ENCODE results near the gene KCNMA1.

Gene KCNMA1

GRCh38 chr10:77016278-77016815 lies 621.3 kb downstream of the KCNMA1 start:
- Histone ChIP-seq H3K27ac (ENCODE audit: low read depth, low read length) (no peak overlapping the region), H3F3A (ENCODE audit: insufficient read depth) (no peaks in the 10 kb centered on the region), H3K9ac (ENCODE audit: low read length) (no peak overlapping the region), H3K9me2 (replicated peaks; ENCODE audit: insufficient read depth, low read length) (no peaks in the 10 kb centered on the region), H3K36me3 (ENCODE audit: low read length) (no peaks in the 10 kb centered on the region), H3K4me2 (ENCODE audit: low read depth, low read length, poor library complexity, severe bottlenecking) (no peak overlapping the region), H3K27me3 (ENCODE audit: low read length) (no peaks in the 10 kb centered on the region), H3K4me3 (ENCODE audit: insufficient read depth, low read length, poor library complexity, severe bottlenecking) (no peak overlapping the region), H3K9me3 (ENCODE audit: insufficient read depth, low read length) (no peaks in the 10 kb centered on the region), H3K79me2 (ENCODE audit: insufficient read depth, low read length) (no peaks in the 10 kb centered on the region), H4K20me1 (ENCODE audit: low read depth, low read length) (no peaks in the 10 kb centered on the region), H2AFZ (ENCODE audit: low read depth, low read length, severe bottlenecking) (no peak overlapping the region)
- TF ChIP-seq CTCF (IDR thresholded peaks at IDR 0.05; ENCODE audit: insufficient read depth, low read length, poor library complexity, severe bottlenecking) (no peak), EZH2phosphoT487 (conservative IDR thresholded peaks at IDR 0.05; ENCODE audit: low read length) (no peak)

- no peak overlapping the region for H2AFZ ChIP-seq (ENCODE audit: low read depth, low read length, severe bottlenecking)
- H3K9ac ChIP-seq (ENCODE audit: low read length): no peak overlapping the region
- H3K9me3 ChIP-seq (ENCODE audit: insufficient read depth, low read length): no peaks in the 10 kb centered on the region
- no peak overlapping the region for H3K27ac ChIP-seq (ENCODE audit: low read depth, low read length)
- no peaks in the 10 kb centered on the region for H3K9me2 ChIP-seq (replicated peaks; ENCODE audit: insufficient read depth, low read length)
- H3K4me3 ChIP-seq (ENCODE audit: insufficient read depth, low read length, poor library complexity, severe bottlenecking): no peak overlapping the region
- no peaks in the 10 kb centered on the region for H4K20me1 ChIP-seq (ENCODE audit: low read depth, low read length)
- H3K4me2 ChIP-seq (ENCODE audit: low read depth, low read length, poor library complexity, severe bottlenecking): no peak overlapping the region
- H3F3A ChIP-seq (ENCODE audit: insufficient read depth): no peaks in the 10 kb centered on the region
- TF ChIP-seq CTCF (IDR thresholded peaks at IDR 0.05; ENCODE audit: insufficient read depth, low read length, poor library complexity, severe bottlenecking) (no peak), EZH2phosphoT487 (conservative IDR thresholded peaks at IDR 0.05; ENCODE audit: low read length) (no peak)
- H3K36me3 ChIP-seq (ENCODE audit: low read length): no peaks in the 10 kb centered on the region
- no peaks in the 10 kb centered on the region for H3K79me2 ChIP-seq (ENCODE audit: insufficient read depth, low read length)
- no peaks in the 10 kb centered on the region for H3K27me3 ChIP-seq (ENCODE audit: low read length)
Measured at GRCh38 chr10:77015360-77015759, 622.2 kb downstream of the KCNMA1 start.

- H3K36me3 ChIP-seq (ENCODE audit: low read length): no peaks in the 10 kb centered on the region
- no peak overlapping the region for H2AFZ ChIP-seq (ENCODE audit: low read depth, low read length, severe bottlenecking)
Measured at GRCh38 chr10:77012812-77013500, 624.7 kb downstream of the KCNMA1 start.

More at GRCh38 chr10:77012812-77013500, 624.7 kb downstream of the KCNMA1 start:
- Histone ChIP-seq H3K79me2 (ENCODE audit: insufficient read depth, low read length) (no peaks in the 10 kb centered on the region), H3K27ac (ENCODE audit: low read depth, low read length) (no peak overlapping the region), H3K4me2 (ENCODE audit: low read depth, low read length, poor library complexity, severe bottlenecking) (no peak overlapping the region), H3K9ac (ENCODE audit: low read length) (no peak overlapping the region), H3F3A (ENCODE audit: insufficient read depth) (no peaks in the 10 kb centered on the region), H4K20me1 (ENCODE audit: low read depth, low read length) (no peaks in the 10 kb centered on the region), H3K27me3 (ENCODE audit: low read length) (no peaks in the 10 kb centered on the region), H3K4me3 (ENCODE audit: insufficient read depth, low read length, poor library complexity, severe bottlenecking) (no peak overlapping the region), H3K9me2 (replicated peaks; ENCODE audit: insufficient read depth, low read length) (no peaks in the 10 kb centered on the region), H3K9me3 (ENCODE audit: insufficient read depth, low read length) (no peaks in the 10 kb centered on the region)
- no peak for TF ChIP-seq CTCF (IDR thresholded peaks at IDR 0.05; ENCODE audit: insufficient read depth, low read length, poor library complexity, severe bottlenecking)
- no peak for TF ChIP-seq EZH2phosphoT487 (conservative IDR thresholded peaks at IDR 0.05; ENCODE audit: low read length)

All from SU-DHL-6 (cell line).